DMS114 treated with DMSO at 0.1 percent for 48 hours (cell line): ENCODE results near the gene CXCL12.

ENCODE experiments used
- DNase-seq: peaks from one replicate; lab custom pipeline; 2025; ENCODE audit not compliant: unreplicated experiment; lab: John Stamatoyannopoulos, UW

The CXCL12 gene

DNA sequence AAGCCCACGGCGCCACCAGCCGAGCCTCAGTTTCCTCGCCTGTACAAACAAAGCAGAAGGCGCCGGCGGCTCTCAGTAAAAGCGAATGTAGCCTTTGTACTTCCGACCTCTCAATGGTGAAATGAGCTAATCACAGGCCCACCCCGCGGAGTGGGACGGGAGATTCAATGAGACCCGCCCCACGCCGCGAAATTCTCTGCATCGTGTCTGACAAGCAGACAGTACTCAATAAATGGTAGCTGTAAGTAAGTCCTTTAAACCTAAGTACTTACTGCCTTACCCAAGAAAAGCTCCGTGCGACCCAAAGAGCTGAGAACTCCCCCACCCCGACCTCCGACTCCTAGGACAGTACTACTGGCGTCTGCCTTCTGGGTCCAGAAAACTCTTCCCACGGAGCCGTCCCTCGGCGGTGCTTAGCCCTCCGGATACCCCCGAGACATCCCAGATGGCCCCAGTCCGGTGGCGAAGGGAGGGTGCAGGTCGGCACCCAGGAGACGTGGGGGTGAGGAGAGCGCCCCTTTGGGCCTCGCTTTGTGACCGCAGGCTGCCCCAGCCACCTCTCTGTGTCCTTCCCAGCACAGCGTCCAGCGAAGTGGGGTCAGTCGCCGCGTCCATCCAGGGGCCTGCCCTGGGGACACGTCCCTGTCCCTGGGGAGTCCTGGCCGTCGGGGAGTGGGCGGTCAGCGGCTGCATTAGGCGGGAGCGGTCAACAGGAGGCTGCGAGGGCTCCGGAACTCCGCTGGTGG, 972 bp upstream of the CXCL12 start:
- no peak for DNase-seq

- no peak for DNase-seq
Measured at GRCh38 chr10:44384601-44385025, 284 bp downstream of the CXCL12 start.

GRCh38 chr10:44383749-44384600, 922 bp downstream of the CXCL12 start:
- DNase-seq = no peak

- DNase-seq = no peak
Measured at GRCh38 chr10:44382981-44383748, 1.7 kb downstream of the CXCL12 start.

DNA sequence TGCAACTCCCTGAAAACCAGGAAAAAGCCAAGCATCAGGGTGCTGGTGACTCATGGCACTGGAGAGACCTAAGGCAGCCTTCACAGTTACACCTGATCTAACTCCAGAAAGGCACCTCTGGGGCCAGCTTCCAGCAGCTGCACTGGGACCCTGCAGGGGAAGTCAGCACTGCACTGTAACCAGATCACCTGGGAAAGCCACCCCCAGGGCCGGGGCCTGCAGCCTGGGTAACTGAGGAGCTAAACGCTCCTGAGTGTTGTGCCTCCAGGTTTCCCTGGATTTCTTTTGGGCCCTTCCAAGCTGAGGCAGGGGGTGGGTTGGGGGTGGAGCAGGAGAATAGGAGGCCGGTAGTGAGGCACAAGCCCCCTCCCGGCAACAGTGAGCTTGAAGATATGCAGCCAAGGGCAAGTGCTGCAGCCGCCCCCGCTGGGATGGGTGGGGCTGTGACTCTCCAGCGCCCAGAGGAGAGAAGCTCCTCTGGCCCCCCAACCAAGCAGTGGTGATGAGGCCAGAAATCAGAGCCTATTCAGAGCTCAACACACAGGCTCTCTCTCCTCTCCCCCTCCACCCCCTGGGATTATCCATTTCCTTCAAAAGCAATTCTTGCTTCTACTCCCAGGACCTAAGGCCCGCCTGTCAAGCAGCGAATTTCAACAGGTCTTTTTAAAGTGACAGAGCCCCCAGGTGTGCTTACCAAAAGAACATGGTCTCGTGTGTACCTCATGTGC, 2.6 kb downstream of the CXCL12 start:
- no peak for DNase-seq

DNA sequence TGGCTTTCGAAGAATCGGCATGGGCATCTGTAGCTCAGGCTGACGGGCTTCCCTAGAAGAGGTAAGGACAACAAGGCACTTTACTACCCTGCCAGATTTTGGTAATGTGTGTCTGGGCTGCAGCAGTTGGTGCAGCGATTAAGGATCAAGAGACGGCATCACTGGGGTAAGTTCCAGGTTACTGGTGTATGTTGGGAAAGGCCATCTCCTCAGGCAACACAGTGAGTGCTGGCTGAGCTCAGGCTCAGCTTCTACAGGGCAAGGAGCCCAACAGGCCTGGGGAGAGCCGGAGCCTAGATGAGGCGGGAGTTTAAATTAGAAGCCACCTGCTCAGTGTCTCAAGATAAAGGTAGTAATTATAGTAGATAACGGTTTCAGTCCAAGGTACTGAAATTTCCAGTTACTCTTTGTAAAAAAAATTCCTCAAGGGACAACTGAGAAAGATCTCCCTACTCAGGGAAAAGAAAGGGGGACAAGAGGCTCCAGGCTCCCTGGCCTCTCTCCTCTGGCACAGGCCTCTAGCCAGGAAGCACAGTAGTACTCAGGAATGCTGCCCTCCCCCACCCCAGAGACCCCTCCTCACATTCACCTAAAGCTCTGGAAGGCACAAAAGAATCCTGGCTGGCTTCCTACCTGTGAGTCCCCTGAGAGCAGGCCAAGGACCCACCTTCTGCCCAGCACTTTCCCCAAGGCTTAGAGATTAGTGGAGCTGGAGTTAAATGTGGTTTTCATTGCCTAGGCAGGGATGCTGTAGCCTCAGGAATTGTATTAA, 3.9 kb downstream of the CXCL12 start:
- no peak for DNase-seq

- no peak for DNase-seq
Measured at GRCh38 chr10:44379907-44380306, 5.0 kb downstream of the CXCL12 start.

- DNase-seq = no peak
Measured at GRCh38 chr10:44378626-44379025, 6.3 kb downstream of the CXCL12 start.

DNA sequence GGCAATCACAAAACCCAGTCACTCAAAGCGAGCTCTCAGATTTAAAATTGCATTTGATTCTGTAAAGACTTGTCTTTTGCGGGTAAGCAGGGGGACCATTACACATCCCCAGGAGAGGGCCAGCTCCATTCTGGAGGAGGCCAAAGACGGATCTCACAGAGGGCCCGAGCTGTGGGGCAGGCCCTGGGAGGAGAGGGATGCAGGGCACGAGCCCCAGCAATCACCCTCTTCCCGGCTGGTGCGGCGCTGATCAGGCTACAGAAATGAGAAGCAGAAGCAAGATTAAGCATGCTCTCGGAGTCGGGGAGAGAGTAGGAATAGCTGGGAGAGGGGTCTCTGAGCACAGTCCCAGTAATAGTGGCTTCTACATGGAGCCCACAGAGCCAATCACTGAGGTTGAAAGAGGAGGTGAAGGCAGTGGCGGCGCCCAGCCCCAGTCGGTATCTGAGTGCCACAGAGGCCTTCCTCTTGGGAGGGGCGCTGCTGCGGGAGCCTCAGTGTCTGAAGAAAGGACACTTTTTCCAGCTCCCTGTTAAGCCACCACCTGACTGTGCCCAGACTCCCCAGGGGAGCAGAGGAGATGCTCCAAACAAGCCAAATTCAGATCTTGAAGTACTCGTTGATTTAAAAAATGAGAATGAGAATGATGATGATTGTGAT, 7.1 kb downstream of the CXCL12 start:
- DNase-seq = no peak

- no peak for DNase-seq
Measured at GRCh38 chr10:44376472-44377099, 8.3 kb downstream of the CXCL12 start.

DNA sequence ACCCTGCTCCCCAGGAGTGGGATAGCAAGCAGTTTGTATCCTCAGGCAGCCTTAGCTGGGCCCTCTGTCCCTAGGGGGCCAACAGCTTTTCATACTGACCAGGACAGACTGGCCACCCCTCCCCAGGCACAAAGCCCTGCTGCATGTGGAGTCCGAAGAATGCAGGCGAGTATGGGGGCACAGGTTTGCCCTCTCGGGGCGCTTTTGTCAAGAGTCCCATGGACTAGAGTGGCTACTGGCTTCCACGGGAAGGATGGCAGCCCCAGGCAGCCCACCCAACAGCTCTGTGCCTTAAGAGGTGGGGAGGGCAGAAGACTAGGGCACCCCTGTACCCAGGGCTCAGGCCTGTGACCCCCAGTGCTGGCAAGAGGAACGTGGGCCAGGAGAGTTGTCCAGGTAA, 10.7 kb downstream of the CXCL12 start:
- DNase-seq = no peak

- no peak for DNase-seq
Measured at GRCh38 chr10:44373341-44373995, 11.4 kb downstream of the CXCL12 start.

- no peak for DNase-seq
Measured at GRCh38 chr10:44372181-44372580, 12.7 kb downstream of the CXCL12 start.

DNA sequence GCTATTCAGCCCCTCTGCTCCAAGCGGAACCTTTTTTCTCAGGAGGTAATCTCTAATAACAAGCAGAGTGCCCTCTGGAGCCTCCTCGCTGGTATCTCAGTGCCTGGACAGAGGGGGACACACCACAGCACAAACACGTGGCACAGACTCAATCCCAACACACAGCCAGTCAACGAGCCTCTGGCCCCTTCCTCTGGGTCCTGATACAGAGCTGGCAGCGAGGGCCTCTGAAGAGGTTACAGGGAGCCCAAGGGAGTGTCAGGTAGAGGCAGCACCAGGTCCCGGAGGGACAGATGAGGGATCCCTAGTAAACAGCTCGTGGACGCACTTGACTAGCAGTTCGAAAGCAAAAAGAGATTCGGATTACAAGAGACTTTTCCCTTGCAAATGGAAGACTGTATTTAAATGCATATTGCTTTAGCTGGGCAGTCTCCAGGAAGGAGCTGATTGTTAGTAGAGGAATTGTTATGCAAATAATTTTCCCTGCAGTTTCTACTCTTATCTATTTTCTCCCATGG, 14.1 kb downstream of the CXCL12 start:
- DNase-seq = no peak

- no peak for DNase-seq
Measured at GRCh38 chr10:44369854-44370253, 15.0 kb downstream of the CXCL12 start.

GRCh38 chr10:44369296-44369695, 15.6 kb downstream of the CXCL12 start:
- DNase-seq = no peak

DNA sequence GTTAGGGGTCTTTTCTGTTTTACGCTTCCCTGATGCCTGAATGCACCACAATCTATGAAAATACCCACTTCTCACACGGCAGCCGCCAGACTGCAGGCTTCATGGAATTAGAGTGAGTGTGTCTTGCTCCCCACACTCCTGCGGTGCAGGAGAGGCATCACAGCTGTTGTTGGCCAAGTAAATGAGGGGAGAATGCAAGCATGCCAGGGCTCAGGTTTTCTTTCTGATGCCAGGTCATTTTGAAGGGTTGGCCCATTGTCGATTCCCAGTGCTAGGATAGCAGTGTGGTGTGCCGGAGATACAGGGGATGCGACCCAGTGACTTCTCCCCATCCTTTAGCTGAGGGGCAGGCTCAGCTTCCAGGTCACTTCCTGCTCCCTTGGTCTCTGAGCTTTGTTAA, 16.3 kb downstream of the CXCL12 start:
- no peak for DNase-seq

DNA sequence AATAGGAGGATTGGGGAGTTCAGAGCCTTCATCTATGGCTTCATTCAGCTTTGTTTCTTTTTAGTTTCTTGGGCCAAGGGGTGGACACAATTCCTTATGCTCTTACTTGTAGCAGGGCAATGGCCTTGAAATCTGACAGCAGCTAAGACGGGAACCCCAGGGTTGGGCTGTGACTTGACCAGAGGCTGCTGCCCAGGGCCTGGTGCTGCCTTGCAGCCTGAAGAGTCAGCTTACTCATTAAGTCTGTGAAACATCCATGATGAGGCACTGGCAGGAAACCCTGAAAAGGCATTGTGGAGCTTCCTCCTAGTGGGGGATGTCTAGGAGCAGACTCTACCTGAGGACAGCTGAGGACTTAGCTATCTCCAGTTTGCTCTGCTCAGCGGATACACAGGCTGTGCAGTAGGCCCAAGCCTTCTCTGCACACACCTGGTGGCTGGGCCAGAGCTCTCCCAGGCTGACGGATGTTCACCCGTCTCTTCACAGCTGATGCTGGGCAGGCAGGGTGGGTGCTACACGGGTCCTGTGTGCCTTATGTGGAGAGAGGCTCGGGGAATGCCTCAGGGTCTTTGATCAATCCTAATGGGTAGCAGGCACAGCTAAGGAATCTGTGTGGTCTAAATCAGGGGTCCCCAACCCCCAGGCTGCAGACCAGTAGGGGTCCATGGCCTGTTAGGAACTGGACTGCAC, 17.8 kb downstream of the CXCL12 start:
- DNase-seq = no peak
